HepG2 (cell line): Measurements from ENCODE around the gene KCND3. TPM values are rescaled to one million over a fixed set of nuclear protein-coding genes. Genes with fewer than 3 reads are reported as not detected.

Experiments
- ATAC-seq: fragments of 200-7000 bp; cut with Tn5 transposase; 3 replicates; pipeline ENCODE4 v1.9.1; 2020; ENCODE audit warnings: mild to moderate bottlenecking, moderate library complexity
- BruUV-seq: library from RNA; stranded (reverse); fragments of 400-500 nt; replicated peaks from 2 replicates; lab custom pipeline; 2021; lab: Mats Ljungman, UMichigan
- CTCF ChIA-PET: fragments of 300-600 bp; formaldehyde crosslinking; extraction: SDS; loops from one replicate; lab custom pipeline; 2021; ENCODE audit warnings: low total read pairs, inconsistent platforms, low intra/inter-chr PET ratio; lab: Yijun Ruan, JAX
- POLR2A ChIA-PET: fragments of 350-600 bp; sonication (Branson Sonifier 250); formaldehyde crosslinking; loops from one replicate; lab custom pipeline; 2020; ENCODE audit warnings: antibody characterized with exemption, inconsistent platforms; lab: Yijun Ruan, JAX
- DNase-seq: peaks from one replicate; pipeline ENCODE4 v3.0.0-alpha.2; 2015; ENCODE audit warnings: low spot score
- FAIRE-seq: peaks from 3 replicates; lab custom pipeline; 2011; peaks lifted over from hg19 to GRCh38; lab: Jason Lieb, UNC
- H2AFZ ChIP-seq: one replicate; pipeline ENCODE4 v1.6.1; 2011; ENCODE audit warnings: low read length, inconsistent platforms
- H3K27ac ChIP-seq: fragments of 300-600 bp; 3 replicates; pipeline ENCODE4 v1.8.0; 2011; ENCODE audit warnings: mixed run types, mild to moderate bottlenecking, mixed read lengths, low read length, inconsistent platforms; ENCODE audit not compliant: insufficient read depth; ENCODE audit errors: extremely low read length
- H3K27me3 ChIP-seq, 2 experiments: fragments of 200-600 bp in 1 of 2; 2 replicates in 1 of 2; 3 replicates in 1 of 2; pipeline versions ENCODE4 v1.6.0 to v1.8.0; 2011; ENCODE audit warnings: low read length in 2 of 2, mild to moderate bottlenecking in 2 of 2, moderate library complexity in 2 of 2, inconsistent platforms in 1 of 2; ENCODE audit not compliant: insufficient read depth in 2 of 2, control insufficient read depth in 1 of 2
- H3K36me3 ChIP-seq, 2 experiments: fragments of 200-600 bp in 1 of 2; replicated peaks in 1 of 2; 2 replicates in 1 of 2; 3 replicates in 1 of 2; pipeline versions ENCODE4 v1.5.1 to v1.8.0; 2011; ENCODE audit warnings: low read length in 2 of 2, inconsistent platforms in 1 of 2; ENCODE audit not compliant: insufficient read depth in 2 of 2, control insufficient read depth in 1 of 2
- H3K4me1 ChIP-seq: 2 replicates; pipeline ENCODE4 v1.5.1; 2012; ENCODE audit warnings: low read length, inconsistent platforms; ENCODE audit not compliant: insufficient read depth
- H3K4me2 ChIP-seq: 2 replicates; pipeline ENCODE4 v1.6.0; 2011; ENCODE audit warnings: low read depth, low read length, inconsistent platforms
- H3K4me3 ChIP-seq, 3 experiments: fragments of 200-600 bp in 1 of 3; sonication (generic), shearing (Covaris generic) in 1 of 3; replicated peaks in 1 of 3; 2 replicates each; pipeline ENCODE4 v1.5.1; 2011 to 2016; ENCODE audit warnings: low read length in 3 of 3, inconsistent platforms in 2 of 3, low read depth in 2 of 3, mild to moderate bottlenecking in 2 of 3, control low read depth in 1 of 3, mixed read lengths in 1 of 3; ENCODE audit not compliant: insufficient read depth in 1 of 3
- H3K79me2 ChIP-seq: one replicate; pipeline ENCODE4 v1.6.1; 2011; ENCODE audit warnings: low read length, inconsistent platforms; ENCODE audit not compliant: insufficient read depth
- H3K9ac ChIP-seq: 2 replicates; pipeline ENCODE4 v1.6.0; 2011; ENCODE audit warnings: mild to moderate bottlenecking, low read depth, low read length, inconsistent platforms; ENCODE audit not compliant: insufficient read depth
- H3K9me3 ChIP-seq: 2 replicates; pipeline ENCODE4 v1.5.1; 2012; ENCODE audit warnings: mild to moderate bottlenecking, low read length
- H4K20me1 ChIP-seq: 2 replicates; pipeline ENCODE4 v1.6.0; 2011; ENCODE audit warnings: inconsistent platforms, mild to moderate bottlenecking, low read length, moderate library complexity; ENCODE audit not compliant: insufficient read depth
- KAT7 ChIP-seq: IDR thresholded peaks from 2 replicates; pipeline ENCODE4 v1.6.1; 2018; ENCODE audit warnings: borderline replicate concordance, missing compliant biosample characterization
- MLX ChIP-seq: IDR thresholded peaks from 2 replicates; pipeline ENCODE4 v1.6.1; 2016
- PLRG1 ChIP-seq: fragments of 450-650 bp; conservative IDR thresholded peaks from 2 replicates; pipeline ENCODE4 v1.6.1; 2016
- RBAK ChIP-seq: sonication (generic); formaldehyde crosslinking; IDR thresholded peaks from 2 replicates; pipeline ENCODE4 v1.5.1; 2020; ENCODE audit warnings: mild to moderate bottlenecking, missing genetic modification reagents
- ZBTB7A ChIP-seq: sonication (generic); formaldehyde crosslinking; IDR thresholded peaks from 2 replicates; pipeline ENCODE4 v1.8.0; 2022; ENCODE audit warnings: mild to moderate bottlenecking, missing genetic modification reagents
- ZFP37 ChIP-seq: sonication (generic); formaldehyde crosslinking; IDR thresholded peaks from 2 replicates; pipeline ENCODE4 v1.4.0; 2020; ENCODE audit warnings: missing genetic modification reagents, borderline replicate concordance
- ZNF792 ChIP-seq: IDR thresholded peaks from 2 replicates; pipeline ENCODE4 v1.6.1; 2016
- WGBS: methylation state at CpG from one replicate; pipeline ENCODE4 v1.1.6; 2017; ENCODE audit warnings: low lambda C conversion rate; 5-methylcytosine and 5-hydroxymethylcytosine counted together
- in situ Hi-C: cut with HindIII; loops from 2 replicates; pipeline ENCODE4 v1.10.0; 2017; ENCODE audit warnings: low pct_unique_long_range_greater_than_20kb; ENCODE audit not compliant: extremely low pct_ligation_motif_present
- intact Hi-C: fragments of 100-400 bp; cut with micrococcal nuclease; formaldehyde crosslinking; loops from one replicate; pipeline ENCODE4 v1.10.0; 2022; ENCODE audit not compliant: unreplicated experiment
- polyA plus RNA-seq, 8 experiments: library from polyadenylated mRNA; depleted of rRNA in 3 of 8; stranded (reverse) in 7 of 8; unstranded in 1 of 8; fragments of >200 nt; fragmentation: Illumina TruSeq in 4 of 8; extraction: Trizol in 4 of 8; gene quantifications; 2 replicates each; pipeline versions ENCODE4 v1.2.1 to v1.2.3, GENCODE V29; 2011 to 2016; ENCODE audit warnings: low read depth in 4 of 8, missing spikeins in 1 of 8, mixed read lengths in 1 of 8; ENCODE audit not compliant: insufficient read depth in 1 of 8
- total RNA-seq, 5 experiments: library from RNA; depleted of rRNA; stranded (reverse); fragments of >200 nt; fragmentation: Illumina TruSeq; extraction: Trizol; gene quantifications; 2 replicates each; pipeline ENCODE4 v1.2.3, GENCODE V29; 2016; ENCODE audit warnings: low read depth in 1 of 5
- TF ChIP-seq, protein P1 (sequence below): sonication (generic); formaldehyde crosslinking; IDR thresholded peaks from 2 replicates; pipeline ENCODE4 v1.9.0; 2021; ENCODE audit warnings: missing genetic modification reagents, mild to moderate bottlenecking, borderline replicate concordance
- TF ChIP-seq, protein P2 (sequence below): IDR thresholded peaks from 2 replicates; pipeline ENCODE4 v1.6.1; 2016; ENCODE audit warnings: missing compliant biosample characterization, missing genetic modification reagents, borderline replicate concordance
- TF ChIP-seq, protein P3 (sequence below): sonication (generic); formaldehyde crosslinking; IDR thresholded peaks from 2 replicates; pipeline ENCODE4 v1.4.0; 2020; ENCODE audit warnings: missing genetic modification reagents, mild to moderate bottlenecking, borderline replicate concordance

KCND3 gene
- total and polyA plus RNA-seq, 2 of the 13 experiments (the other 11 are each of a cell fraction or from before 2014, with no cell fraction given) = 0.04 TPM; not detected in 1

GRCh38 chr1:111732718-111733117, 256.8 kb downstream of the KCND3 start:
- Histone ChIP-seq H3K4me2 (peak overlapping the region; percentile 37), H3K9me3 (no peaks in the 10 kb centered on the region), H3K79me2 (peaks cover 14% of the 10 kb centered on the region), H4K20me1 (no peaks in the 10 kb centered on the region), H2AFZ (no peak overlapping the region), H3K27me3 (no peaks in the 10 kb centered on the region), H3K36me3 (no peaks in the 10 kb centered on the region), H3K4me3 (no peak overlapping the region), H3K4me1 (peaks cover 78% of the 10 kb centered on the region), H3K27ac (peak overlapping the region; percentile 82), H3K9ac (peak overlapping the region; percentile 68)
- CTCF ChIA-PET = no interaction called here
- POLR2A ChIA-PET = interaction anchor here (0.7 to 1.1 kb wide), 4 partner anchors 10 to 504 kb away, joined by 3 to 4 read pairs (median 3); no protein-coding TSS in a partner anchor
- intact Hi-C loops = no loop called here
- TF ChIP-seq, protein P1, sequence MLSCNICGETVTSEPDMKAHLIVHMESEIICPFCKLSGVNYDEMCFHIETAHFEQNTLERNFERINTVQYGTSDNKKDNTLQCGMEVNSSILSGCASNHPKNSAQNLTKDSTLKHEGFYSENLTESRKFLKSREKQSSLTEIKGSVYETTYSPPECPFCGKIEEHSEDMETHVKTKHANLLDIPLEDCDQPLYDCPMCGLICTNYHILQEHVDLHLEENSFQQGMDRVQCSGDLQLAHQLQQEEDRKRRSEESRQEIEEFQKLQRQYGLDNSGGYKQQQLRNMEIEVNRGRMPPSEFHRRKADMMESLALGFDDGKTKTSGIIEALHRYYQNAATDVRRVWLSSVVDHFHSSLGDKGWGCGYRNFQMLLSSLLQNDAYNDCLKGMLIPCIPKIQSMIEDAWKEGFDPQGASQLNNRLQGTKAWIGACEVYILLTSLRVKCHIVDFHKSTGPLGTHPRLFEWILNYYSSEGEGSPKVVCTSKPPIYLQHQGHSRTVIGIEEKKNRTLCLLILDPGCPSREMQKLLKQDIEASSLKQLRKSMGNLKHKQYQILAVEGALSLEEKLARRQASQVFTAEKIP (CRISPR knock-in tag) = no peak
- TF ChIP-seq ZBTB7A (CRISPR knock-in tag) (no peak), ZFP37 (CRISPR knock-in tag) (no peak), ZNF792 (no peak), KAT7 (CRISPR knock-in tag) (no peak), PLRG1 (no peak), MLX (CRISPR knock-in tag) (no peak), RBAK (CRISPR knock-in tag) (no peak)
- TF ChIP-seq, protein P2, sequence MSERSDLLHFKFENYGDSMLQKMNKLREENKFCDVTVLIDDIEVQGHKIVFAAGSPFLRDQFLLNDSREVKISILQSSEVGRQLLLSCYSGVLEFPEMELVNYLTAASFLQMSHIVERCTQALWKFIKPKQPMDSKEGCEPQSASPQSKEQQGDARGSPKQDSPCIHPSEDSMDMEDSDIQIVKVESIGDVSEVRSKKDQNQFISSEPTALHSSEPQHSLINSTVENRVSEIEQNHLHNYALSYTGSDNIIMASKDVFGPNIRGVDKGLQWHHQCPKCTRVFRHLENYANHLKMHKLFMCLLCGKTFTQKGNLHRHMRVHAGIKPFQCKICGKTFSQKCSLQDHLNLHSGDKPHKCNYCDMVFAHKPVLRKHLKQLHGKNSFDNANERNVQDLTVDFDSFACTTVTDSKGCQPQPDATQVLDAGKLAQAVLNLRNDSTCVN (CRISPR knock-in tag) = no peak
- TF ChIP-seq, protein P3, sequence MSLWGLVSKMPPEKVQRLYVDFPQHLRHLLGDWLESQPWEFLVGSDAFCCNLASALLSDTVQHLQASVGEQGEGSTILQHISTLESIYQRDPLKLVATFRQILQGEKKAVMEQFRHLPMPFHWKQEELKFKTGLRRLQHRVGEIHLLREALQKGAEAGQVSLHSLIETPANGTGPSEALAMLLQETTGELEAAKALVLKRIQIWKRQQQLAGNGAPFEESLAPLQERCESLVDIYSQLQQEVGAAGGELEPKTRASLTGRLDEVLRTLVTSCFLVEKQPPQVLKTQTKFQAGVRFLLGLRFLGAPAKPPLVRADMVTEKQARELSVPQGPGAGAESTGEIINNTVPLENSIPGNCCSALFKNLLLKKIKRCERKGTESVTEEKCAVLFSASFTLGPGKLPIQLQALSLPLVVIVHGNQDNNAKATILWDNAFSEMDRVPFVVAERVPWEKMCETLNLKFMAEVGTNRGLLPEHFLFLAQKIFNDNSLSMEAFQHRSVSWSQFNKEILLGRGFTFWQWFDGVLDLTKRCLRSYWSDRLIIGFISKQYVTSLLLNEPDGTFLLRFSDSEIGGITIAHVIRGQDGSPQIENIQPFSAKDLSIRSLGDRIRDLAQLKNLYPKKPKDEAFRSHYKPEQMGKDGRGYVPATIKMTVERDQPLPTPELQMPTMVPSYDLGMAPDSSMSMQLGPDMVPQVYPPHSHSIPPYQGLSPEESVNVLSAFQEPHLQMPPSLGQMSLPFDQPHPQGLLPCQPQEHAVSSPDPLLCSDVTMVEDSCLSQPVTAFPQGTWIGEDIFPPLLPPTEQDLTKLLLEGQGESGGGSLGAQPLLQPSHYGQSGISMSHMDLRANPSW (CRISPR knock-in tag) = no peak
- FAIRE-seq = no peak
- ATAC-seq = peak; percentile 7
- WGBS = 76% methylated on average over 7 of the region's 7 CpGs
- no TSS peak for BruUV-seq
- no peak for DNase-seq
- in situ Hi-C loops = no loop called here
